ENCODE measurements around the gene FAM228B.
"Not testable (repeated sequence)": the region's sequence is repeated elsewhere in the genome, so short reads cannot be mapped to it uniquely, and the experiment has no call there.

Gene FAM228B

DNA sequence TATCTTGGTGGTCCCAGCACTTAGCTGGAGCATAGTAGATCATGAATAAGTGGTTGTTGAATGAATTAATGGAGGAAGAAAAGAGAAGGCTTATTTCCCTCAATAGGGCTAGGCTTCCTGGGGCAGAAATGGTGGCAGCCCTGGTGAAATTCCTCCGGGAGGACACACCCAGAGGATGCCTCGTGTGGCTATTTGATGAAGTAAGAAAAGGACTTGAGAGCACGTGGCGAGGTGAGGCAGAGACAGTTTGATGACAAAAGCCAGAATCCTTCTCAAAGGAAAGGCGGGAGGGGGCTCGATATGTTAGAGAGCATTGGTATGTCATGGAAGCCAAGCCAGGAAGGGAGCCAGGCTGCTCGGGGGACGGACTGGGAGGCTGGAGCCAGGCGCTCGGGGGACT lies 66.3 kb downstream of the FAM228B start:
- Histone ChIP-seq H3K4me1 (no peaks in the 10 kb centered on the region), H3K4me3 (no peak overlapping the region), H3K27me3 (no peaks in the 10 kb centered on the region), H3K36me3 (peaks cover 5 to 8% (median 6%) of the 10 kb centered on the region in 3 donors), H3K27ac (no peak overlapping the region), H3K9me3 (no peaks in the 10 kb centered on the region)
- DNase-seq, result no peak
- intact Hi-C loops (cut with DNase I; ENCODE audit: low total_unique reads), result no loop called here
- TF ChIP-seq CTCF (IDR thresholded peaks at IDR 0.05), result no peak

- DNase-seq, result no peak
- H3K27me3 ChIP-seq, result no peaks in the 10 kb centered on the region
- H3K36me3 ChIP-seq, result peaks cover 5 to 6% (median 6%) of the 10 kb centered on the region in 3 donors
- H3K9me3 ChIP-seq, result no peaks in the 10 kb centered on the region
- no peak overlapping the region for H3K27ac ChIP-seq
- no peak for TF ChIP-seq CTCF (IDR thresholded peaks at IDR 0.05)
- no peaks in the 10 kb centered on the region for H3K4me1 ChIP-seq
- H3K4me3 ChIP-seq, result no peak overlapping the region
- intact Hi-C loops (cut with DNase I; ENCODE audit: low total_unique reads), result no loop called here
Observed at GRCh38 chr2:24190503-24190902, 67.2 kb downstream of the FAM228B start.

DNA sequence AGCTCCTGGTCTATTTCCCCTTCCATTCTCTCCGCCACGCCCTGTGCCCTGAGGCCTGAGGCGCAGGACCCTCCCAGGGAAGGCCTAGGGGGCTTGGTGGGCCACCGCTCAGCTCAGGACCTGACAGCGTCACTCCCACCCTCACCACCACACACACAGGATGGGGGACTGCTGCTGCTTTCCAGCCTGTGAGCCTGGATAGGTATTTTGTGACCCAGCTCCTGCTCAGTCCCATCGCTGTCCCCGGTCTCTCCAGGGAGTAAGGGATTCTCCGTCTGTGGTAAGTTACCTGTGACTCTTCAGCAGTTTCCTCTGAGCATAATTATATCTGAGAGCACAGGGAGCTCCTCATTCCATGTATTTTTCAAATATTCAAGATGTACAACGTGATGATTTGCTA lies 67.9 kb downstream of the FAM228B start:
- no peak for TF ChIP-seq CTCF (IDR thresholded peaks at IDR 0.05)
- Histone ChIP-seq H3K27me3 (no peaks in the 10 kb centered on the region), H3K27ac (no peak overlapping the region), H3K9me3 (no peaks in the 10 kb centered on the region), H3K4me3 (no peak overlapping the region), H3K36me3 (peaks cover 0 to 6% (median 5%) of the 10 kb centered on the region in 3 donors), H3K4me1 (no peaks in the 10 kb centered on the region)
- no peak for DNase-seq
- intact Hi-C loops (cut with DNase I; ENCODE audit: low total_unique reads), result no loop called here

DNA sequence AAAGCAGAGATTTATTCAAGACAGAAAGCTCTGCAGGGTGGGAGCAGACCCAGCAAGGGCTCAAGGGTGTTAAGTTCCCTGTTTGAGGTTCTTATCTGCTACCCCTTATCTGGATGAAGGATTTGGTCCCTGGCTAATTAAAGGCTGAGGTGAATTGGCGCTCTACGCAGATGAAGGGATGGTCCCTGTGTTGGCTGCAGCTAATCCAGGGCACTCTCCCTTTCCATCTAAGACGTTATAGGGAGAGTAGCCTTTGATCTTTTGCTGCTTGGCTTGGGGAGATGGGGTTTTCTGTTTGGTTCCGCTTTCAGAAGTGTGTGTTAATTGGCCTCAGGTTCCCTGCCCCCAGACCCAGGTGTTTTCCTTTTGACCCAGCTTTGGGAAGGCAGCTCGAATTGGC lies 68.6 kb downstream of the FAM228B start:
- Histone ChIP-seq H3K4me3 (no peak overlapping the region), H3K27me3 (no peaks in the 10 kb centered on the region), H3K9me3 (no peaks in the 10 kb centered on the region), H3K27ac (no peak overlapping the region), H3K36me3 (peaks cover 0 to 6% (median 5%) of the 10 kb centered on the region in 3 donors), H3K4me1 (no peaks in the 10 kb centered on the region)
- DNase-seq, result no peak
- intact Hi-C loops (cut with DNase I; ENCODE audit: low total_unique reads), result no loop called here
- TF ChIP-seq CTCF (IDR thresholded peaks at IDR 0.05), result no peak

DNA sequence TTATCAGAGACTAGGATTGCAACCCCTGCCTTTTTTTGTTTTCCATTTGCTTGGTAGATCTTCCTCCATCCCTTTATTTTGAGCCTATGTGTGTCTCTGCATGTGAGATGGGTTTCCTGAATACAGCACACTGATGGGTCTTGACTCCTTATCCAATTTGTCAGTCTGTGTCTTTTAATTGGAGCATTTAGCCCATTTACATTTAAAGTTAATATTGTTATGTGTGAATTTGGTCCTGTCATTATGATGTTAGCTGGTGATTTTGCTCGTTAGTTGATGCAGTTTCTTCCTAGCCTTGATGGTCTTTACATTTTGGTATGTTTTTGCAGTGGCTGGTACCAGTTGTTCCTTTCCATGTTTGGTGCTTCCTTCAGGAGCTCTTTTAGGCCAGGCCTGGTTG lies 73.9 kb downstream of the FAM228B start:
- intact Hi-C loops (cut with DNase I; ENCODE audit: low total_unique reads); DNase-seq; H3K4me1 ChIP-seq; H3K9me3 ChIP-seq; H3K27ac ChIP-seq; H3K4me3 ChIP-seq; H3K27me3 ChIP-seq: not testable (repeated sequence)
- peaks cover 0 to 26% (median 7%) of the 10 kb centered on the region in 3 donors for H3K36me3 ChIP-seq

DNA sequence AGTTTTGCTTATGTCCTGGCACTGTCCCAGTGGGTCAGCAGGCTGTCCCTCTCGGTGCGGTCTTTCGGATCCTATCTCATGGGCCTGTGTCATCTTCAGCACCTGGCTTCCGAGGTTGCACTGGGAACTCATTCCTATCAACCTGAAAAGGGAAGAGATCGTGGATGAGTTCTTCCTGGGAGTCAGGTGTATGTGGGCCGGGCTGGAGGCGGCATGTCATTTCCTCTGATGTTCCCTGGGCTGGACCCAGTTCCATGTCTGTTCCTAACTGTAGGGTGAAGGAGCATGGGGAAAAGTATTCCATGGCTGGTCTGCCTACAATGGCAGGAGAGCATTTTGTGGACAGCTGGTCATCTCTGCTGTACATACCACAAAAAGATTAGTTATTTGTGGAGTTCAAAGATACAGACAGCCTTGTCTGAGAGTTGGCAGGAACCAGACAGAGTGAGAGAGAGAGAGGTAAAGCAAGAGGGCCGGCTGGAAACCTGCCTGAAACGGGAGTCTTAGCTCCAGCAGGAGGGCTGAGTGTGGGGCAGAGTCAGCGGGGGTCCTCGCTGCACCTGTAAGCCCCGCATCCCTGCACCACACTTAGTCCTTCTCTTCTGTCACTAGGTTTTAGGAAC lies 76.8 kb downstream of the FAM228B start:
- intact Hi-C loops (cut with DNase I; ENCODE audit: low total_unique reads), result no loop called here
- H3K36me3 ChIP-seq, result peaks cover 18 to 50% (median 30%) of the 10 kb centered on the region in 3 donors
- H3K27me3 ChIP-seq, result no peaks in the 10 kb centered on the region
- no peak for DNase-seq
- H3K9me3 ChIP-seq, result no peaks in the 10 kb centered on the region
- no peak overlapping the region for H3K4me3 ChIP-seq
- no peaks in the 10 kb centered on the region for H3K4me1 ChIP-seq
- H3K27ac ChIP-seq, result no peak overlapping the region
- TF ChIP-seq CTCF (IDR thresholded peaks at IDR 0.05), result no peak
